A549 (cell line): ENCODE results near the gene SF1. TPM values are rescaled to one million over a fixed set of nuclear protein-coding genes. Genes with fewer than 3 reads are reported as not detected.

Experiments used
- ATAC-seq, 2 experiments: fragments of 200-7000 bp in 1 of 2; fragments of >200 bp in 1 of 2; cut with Nextera tagmentation in 1 of 2; cut with Tn5 transposase in 1 of 2; 3 replicates each; pipeline versions ENCODE4 v1.8.0 to v1.9.1; 2018 to 2020; ENCODE audit warnings: mild to moderate bottlenecking in 1 of 2, moderate library complexity in 1 of 2
- CTCF ChIA-PET: fragments of 300-600 bp; sonication (Branson Sonifier 250); formaldehyde crosslinking; extraction: SDS; loops from one replicate; lab custom pipeline; 2021; ENCODE audit warnings: antibody characterized with exemption, inconsistent platforms; lab: Yijun Ruan, JAX
- POLR2A ChIA-PET: fragments of 350-600 bp; formaldehyde crosslinking; extraction: SDS; loops from one replicate; lab custom pipeline; 2021; ENCODE audit warnings: antibody characterized with exemption, inconsistent platforms; lab: Yijun Ruan, JAX
- DNase-seq, 2 experiments: peaks; one replicate each; pipeline versions ENCODE4 v3.0.0 to v3.0.0-alpha.2; 2011 to 2016; ENCODE audit warnings: low read depth in 1 of 2, low spot score in 1 of 2
- FAIRE-seq: peaks from 2 replicates; lab custom pipeline; 2011; peaks lifted over from hg19 to GRCh38; lab: Jason Lieb, UNC
- H3K27ac ChIP-seq, 2 experiments: fragments of >200 bp; sonication (Bioruptor Twin); formaldehyde crosslinking; 3 replicates each; pipeline ENCODE4 v1.5.1; 2016 to 2017
- H3K4me1 ChIP-seq: fragments of >200 bp; sonication (Bioruptor Twin); formaldehyde crosslinking; 3 replicates; pipeline ENCODE4 v1.6.1; 2016
- H3K4me2 ChIP-seq: fragments of >200 bp; sonication (Bioruptor Twin); formaldehyde crosslinking; 3 replicates; pipeline ENCODE4 v1.6.1; 2016
- H3K4me3 ChIP-seq: fragments of >200 bp; sonication (Bioruptor Twin); formaldehyde crosslinking; 3 replicates; pipeline ENCODE4 v1.5.1; 2016
- H3K9me3 ChIP-seq: fragments of >200 bp; sonication (Bioruptor Twin); formaldehyde crosslinking; 3 replicates; pipeline ENCODE4 v1.6.1; 2016
- BCL3 ChIP-seq: fragments of >200 bp; sonication (Bioruptor Twin); formaldehyde crosslinking; IDR thresholded peaks from 3 replicates; pipeline ENCODE4 v1.6.1; 2016
- CBX2 ChIP-seq: fragments of 200-600 bp; sonication (generic); IDR thresholded peaks from 2 replicates; pipeline ENCODE4 v1.6.1; 2016; ENCODE audit warnings: low read depth, mild to moderate bottlenecking, borderline replicate concordance
- CBX8 ChIP-seq: fragments of 200-600 bp; sonication (generic); IDR thresholded peaks from 2 replicates; pipeline ENCODE4 v1.6.1; 2016
- CEBPB ChIP-seq, 2 experiments: fragments of >200 bp in 1 of 2; sonication (Bioruptor Twin) in 1 of 2; formaldehyde crosslinking in 1 of 2; IDR thresholded peaks; 2 replicates each; pipeline ENCODE4 v1.6.1; 2012 to 2016
- E2F6 ChIP-seq: IDR thresholded peaks from 2 replicates; pipeline ENCODE4 v1.6.1; 2012; ENCODE audit warnings: low read depth, borderline replicate concordance
- EHF ChIP-seq: fragments of 250-450 bp; sonication (Bioruptor Pico); IDR thresholded peaks from 2 replicates; pipeline ENCODE4 v1.5.0; 2020; ENCODE audit warnings: mild to moderate bottlenecking
- EP300 ChIP-seq, 2 experiments: fragments of >200 bp; sonication (Bioruptor Twin); formaldehyde crosslinking; IDR thresholded peaks; 2 replicates in 1 of 2; 3 replicates in 1 of 2; pipeline ENCODE4 v1.6.1; 2016 to 2017
- FOSB ChIP-seq: fragments of 250-450 bp; sonication (Bioruptor Pico); IDR thresholded peaks from 2 replicates; pipeline ENCODE4 v1.5.0; 2020; ENCODE audit warnings: mild to moderate bottlenecking, moderate library complexity
- FOSL2 ChIP-seq, 2 experiments: fragments of 450-650 bp in 1 of 2; fragments of >200 bp in 1 of 2; sonication (Bioruptor Twin) in 1 of 2; formaldehyde crosslinking; IDR thresholded peaks; 2 replicates each; pipeline versions ENCODE4 v1.5.0 to v1.6.1; 2016 to 2020; ENCODE audit warnings: mild to moderate bottlenecking in 1 of 2, moderate library complexity in 1 of 2
- FOXS1 ChIP-seq: fragments of 250-450 bp; sonication (Bioruptor Pico); IDR thresholded peaks from 2 replicates; pipeline ENCODE4 v1.5.0; 2020; ENCODE audit warnings: mild to moderate bottlenecking, moderate library complexity
- HDAC2 ChIP-seq: fragments of 200-600 bp; sonication (generic); IDR thresholded peaks from 2 replicates; pipeline ENCODE4 v1.6.1; 2016
- HEYL ChIP-seq: fragments of 250-450 bp; sonication (Bioruptor Pico); IDR thresholded peaks from 2 replicates; pipeline ENCODE4 v1.8.0; 2021; ENCODE audit warnings: mild to moderate bottlenecking, moderate library complexity
- HOXB13 ChIP-seq: fragments of 250-450 bp; sonication (Bioruptor Pico); IDR thresholded peaks from 2 replicates; pipeline ENCODE4 v1.5.0; 2020; ENCODE audit warnings: low read depth, mild to moderate bottlenecking, moderate library complexity
- JUN ChIP-seq, 2 experiments: fragments of >200 bp; sonication (Bioruptor Twin); formaldehyde crosslinking; IDR thresholded peaks; 2 replicates in 1 of 2; 3 replicates in 1 of 2; pipeline ENCODE4 v1.6.1; 2016 to 2017
- KDM5A ChIP-seq: fragments of 200-600 bp; sonication (generic); IDR thresholded peaks from 2 replicates; pipeline ENCODE4 v1.6.1; 2016; ENCODE audit warnings: antibody characterized with exemption, mild to moderate bottlenecking
- MAZ ChIP-seq: fragments of 150-350 bp; IDR thresholded peaks from 2 replicates; pipeline ENCODE4 v1.6.1; 2014; ENCODE audit warnings: antibody characterized with exemption, low read depth, low read length, borderline replicate concordance
- PBX3 ChIP-seq: IDR thresholded peaks from 2 replicates; pipeline ENCODE4 v1.6.1; 2012
- PHF8 ChIP-seq: fragments of 200-600 bp; sonication (generic); IDR thresholded peaks from 2 replicates; pipeline ENCODE4 v1.6.1; 2016; ENCODE audit warnings: low read depth, mild to moderate bottlenecking, antibody characterized with exemption, moderate library complexity, borderline replicate concordance
- POLR2A ChIP-seq: IDR thresholded peaks from 2 replicates; pipeline ENCODE4 v1.6.1; 2012; ENCODE audit warnings: mild to moderate bottlenecking, low read length
- RARB ChIP-seq: fragments of 250-450 bp; sonication (Bioruptor Pico); IDR thresholded peaks from 2 replicates; pipeline ENCODE4 v1.8.0; 2021; ENCODE audit warnings: mild to moderate bottlenecking, moderate library complexity
- RCOR1 ChIP-seq: fragments of 150-350 bp; IDR thresholded peaks from 2 replicates; pipeline ENCODE4 v1.6.1; 2014; ENCODE audit warnings: antibody characterized with exemption, low read length, low read depth
- REST ChIP-seq: fragments of 200-600 bp; sonication (generic); IDR thresholded peaks from 2 replicates; pipeline ENCODE4 v1.6.1; 2016; ENCODE audit warnings: antibody characterized with exemption, mild to moderate bottlenecking, moderate library complexity
- SREBF2 ChIP-seq: fragments of 450-650 bp; IDR thresholded peaks from 2 replicates; pipeline ENCODE4 v1.6.1; 2014; ENCODE audit warnings: mild to moderate bottlenecking, moderate library complexity
- TFCP2L1 ChIP-seq: fragments of 250-450 bp; sonication (Bioruptor Pico); IDR thresholded peaks from 2 replicates; pipeline ENCODE4 v1.5.0; 2021; ENCODE audit warnings: mild to moderate bottlenecking
- TP53 ChIP-seq: fragments of 250-450 bp; sonication (Bioruptor Pico); IDR thresholded peaks from 2 replicates; pipeline ENCODE4 v1.5.0; 2021; ENCODE audit warnings: mild to moderate bottlenecking, moderate library complexity
- USF2 ChIP-seq: fragments of 450-650 bp; IDR thresholded peaks from 2 replicates; pipeline ENCODE4 v1.6.1; 2014; ENCODE audit warnings: antibody characterized with exemption
- ZC3H11A ChIP-seq: fragments of 450-650 bp; IDR thresholded peaks from 2 replicates; pipeline ENCODE4 v1.6.1; 2014; ENCODE audit warnings: antibody characterized with exemption, mild to moderate bottlenecking
- ZFP36 ChIP-seq: fragments of 450-650 bp; IDR thresholded peaks from 2 replicates; pipeline ENCODE4 v1.6.1; 2014; ENCODE audit warnings: borderline replicate concordance; ENCODE audit not compliant: partially characterized antibody
- ZNF302 ChIP-seq: fragments of 250-450 bp; sonication (Bioruptor Pico); IDR thresholded peaks from 2 replicates; pipeline ENCODE4 v1.9.0; 2021; ENCODE audit warnings: inconsistent platforms, mild to moderate bottlenecking, moderate library complexity
- WGBS: methylation state at CpG from one replicate; pipeline ENCODE4 v1.1.6; 2017; ENCODE audit errors: missing lambda C conversion rate; 5-methylcytosine and 5-hydroxymethylcytosine counted together
- polyA plus RNA-seq, 4 experiments: library from polyadenylated mRNA; depleted of rRNA in 3 of 4; stranded (reverse); fragments of >200 nt; fragmentation: RNase III in 1 of 4; extraction: RNeasy Plus Mini Kit Qiagen cat#74134 plus additional on column Dnase treatment in 1 of 4; gene quantifications; 2 replicates in 3 of 4; 3 replicates in 1 of 4; pipeline ENCODE4 v1.2.3, GENCODE V29; 2011 to 2017

SF1 gene
- polyA plus RNA-seq, 2 of the 4 experiments (the other 2 are of a cell fraction): 104 to 310 TPM

GRCh38 chr11:64777449-64778222 is 706 bp downstream of the SF1 start:
- peak overlapping the region; percentile 92 for H3K4me2 ChIP-seq
- ATAC-seq (peak; percentile 1 to 55; a peak in 5 of 6 replicates), DNase-seq (peak; percentile 81 to 94), FAIRE-seq (no peak)
- H3K4me1 ChIP-seq: peaks cover 39% of the 10 kb centered on the region
- ChIA-PET CTCF (interaction anchor here (0.6 to 5.7 kb wide), 5 partner anchors 10 to 78 kb away, joined by 3 to 73 read pairs (median 4); no protein-coding TSS in a partner anchor), POLR2A (interaction anchor here (1.0 to 2.7 kb wide), 3 partner anchors 16 to 340 kb away, joined by 3 to 32 read pairs (median 4); partner anchors contain the start of genes PYGM and ZNHIT2)
- peak overlapping the region; percentile 90 for H3K4me3 ChIP-seq
- H3K9me3 ChIP-seq: no peaks in the 10 kb centered on the region
- under 1% methylated on average over 12 of the region's 98 CpGs for WGBS
- TF ChIP-seq HDAC2 (no peak), TP53 (no peak), REST (peak; percentile 63; the same call in 1 of the 2 replicates), ZFP36 (no peak), POLR2A (peak; percentile 24; the same call in 1 of the 2 replicates), CBX2 (no peak), EHF (no peak), RARB (CRISPR knock-in tag) (no peak), JUN (IDR thresholded peaks at IDR 0.05) (peak in 1 of 2 experiments; percentile 22; a peak in 2 of 5 replicates), E2F6 (no peak), RCOR1 (no peak), ZNF302 (CRISPR knock-in tag) (no peak), FOSB (no peak), EP300 (IDR thresholded peaks at IDR 0.05) (no peak), USF2 (no peak), CEBPB (IDR thresholded peaks at IDR 0.05) (no peak), SREBF2 (no peak), BCL3 (no peak)
- H3K27ac ChIP-seq: peak overlapping the region; percentile 98 to 99

- H3K27ac ChIP-seq: peak overlapping the region; percentile 98 to 99; a peak in 3 of 6 replicates
- DNase-seq (no peak), ATAC-seq (no peak), FAIRE-seq (no peak)
- 35% methylated on average over 3 of the region's 3 CpGs for WGBS
- H3K4me2 ChIP-seq: peak overlapping the region; percentile 92
- H3K4me1 ChIP-seq: peaks cover 43% of the 10 kb centered on the region
- H3K4me3 ChIP-seq: peak overlapping the region; percentile 90
- H3K9me3 ChIP-seq: no peaks in the 10 kb centered on the region
- CTCF ChIA-PET: interaction anchor here (0.6 to 5.7 kb wide), 5 partner anchors 10 to 476 kb away, joined by 3 to 73 read pairs (median 4); no protein-coding TSS in a partner anchor
- POLR2A ChIA-PET: interaction anchor here (1.0 to 1.5 kb wide), 2 partner anchors 16 to 341 kb away, joined by 4 read pairs; partner anchors contain the start of gene ZNHIT2
- TF ChIP-seq ZC3H11A: no peak
- no peak for TF ChIP-seq FOSL2 (IDR thresholded peaks at IDR 0.05)
- no peak for TF ChIP-seq FOSL2 (CRISPR knock-in tag; IDR thresholded peaks at IDR 0.05)
- TF ChIP-seq CBX8: no peak
- TF ChIP-seq TFCP2L1 (CRISPR knock-in tag): no peak
- TF ChIP-seq KDM5A: no peak
- no peak for TF ChIP-seq HEYL (CRISPR knock-in tag)
- TF ChIP-seq PBX3: no peak
- no peak for TF ChIP-seq HOXB13 (CRISPR knock-in tag)
- TF ChIP-seq SREBF2: no peak
- TF ChIP-seq MAZ: no peak
- no peak for TF ChIP-seq JUN (IDR thresholded peaks at IDR 0.05)
- no peak for TF ChIP-seq FOXS1 (CRISPR knock-in tag)
- TF ChIP-seq BCL3: no peak
- no peak for TF ChIP-seq PHF8
Measured at GRCh38 chr11:64776875-64777274, 1.5 kb downstream of the SF1 start.
